HepG2 (cell line): ENCODE results near the gene RHBDD1. TPM values are rescaled to one million over a fixed set of nuclear protein-coding genes. Genes with fewer than 3 reads are reported as not detected.

Experiments
- ATAC-seq: fragments of 200-7000 bp; cut with Tn5 transposase; 3 replicates; pipeline ENCODE4 v1.9.1; 2020; ENCODE audit warnings: mild to moderate bottlenecking, moderate library complexity
- BruUV-seq: library from RNA; stranded (reverse); fragments of 400-500 nt; replicated peaks from 2 replicates; lab custom pipeline; 2021; lab: Mats Ljungman, UMichigan
- CTCF ChIA-PET: fragments of 300-600 bp; formaldehyde crosslinking; extraction: SDS; loops from one replicate; lab custom pipeline; 2021; ENCODE audit warnings: low total read pairs, inconsistent platforms, low intra/inter-chr PET ratio; lab: Yijun Ruan, JAX
- POLR2A ChIA-PET: fragments of 350-600 bp; sonication (Branson Sonifier 250); formaldehyde crosslinking; loops from one replicate; lab custom pipeline; 2020; ENCODE audit warnings: antibody characterized with exemption, inconsistent platforms; lab: Yijun Ruan, JAX
- DNase-seq: peaks from one replicate; pipeline ENCODE4 v3.0.0-alpha.2; 2015; ENCODE audit warnings: low spot score
- FAIRE-seq: peaks from 3 replicates; lab custom pipeline; 2011; peaks lifted over from hg19 to GRCh38; lab: Jason Lieb, UNC
- H2AFZ ChIP-seq: one replicate; pipeline ENCODE4 v1.6.1; 2011; ENCODE audit warnings: low read length, inconsistent platforms
- H3K27ac ChIP-seq: fragments of 300-600 bp; 3 replicates; pipeline ENCODE4 v1.8.0; 2011; ENCODE audit warnings: mixed run types, mild to moderate bottlenecking, mixed read lengths, low read length, inconsistent platforms; ENCODE audit not compliant: insufficient read depth; ENCODE audit errors: extremely low read length
- H3K27me3 ChIP-seq, 2 experiments: fragments of 200-600 bp in 1 of 2; 2 replicates in 1 of 2; 3 replicates in 1 of 2; pipeline versions ENCODE4 v1.6.0 to v1.8.0; 2011; ENCODE audit warnings: low read length in 2 of 2, mild to moderate bottlenecking in 2 of 2, moderate library complexity in 2 of 2, inconsistent platforms in 1 of 2; ENCODE audit not compliant: insufficient read depth in 2 of 2, control insufficient read depth in 1 of 2
- H3K36me3 ChIP-seq, 2 experiments: fragments of 200-600 bp in 1 of 2; replicated peaks in 1 of 2; 2 replicates in 1 of 2; 3 replicates in 1 of 2; pipeline versions ENCODE4 v1.5.1 to v1.8.0; 2011; ENCODE audit warnings: low read length in 2 of 2, inconsistent platforms in 1 of 2; ENCODE audit not compliant: insufficient read depth in 2 of 2, control insufficient read depth in 1 of 2
- H3K4me1 ChIP-seq: 2 replicates; pipeline ENCODE4 v1.5.1; 2012; ENCODE audit warnings: low read length, inconsistent platforms; ENCODE audit not compliant: insufficient read depth
- H3K4me2 ChIP-seq: 2 replicates; pipeline ENCODE4 v1.6.0; 2011; ENCODE audit warnings: low read depth, low read length, inconsistent platforms
- H3K4me3 ChIP-seq, 3 experiments: fragments of 200-600 bp in 1 of 3; sonication (generic), shearing (Covaris generic) in 1 of 3; replicated peaks in 1 of 3; 2 replicates each; pipeline ENCODE4 v1.5.1; 2011 to 2016; ENCODE audit warnings: low read length in 3 of 3, inconsistent platforms in 2 of 3, low read depth in 2 of 3, mild to moderate bottlenecking in 2 of 3, control low read depth in 1 of 3, mixed read lengths in 1 of 3; ENCODE audit not compliant: insufficient read depth in 1 of 3
- H3K79me2 ChIP-seq: one replicate; pipeline ENCODE4 v1.6.1; 2011; ENCODE audit warnings: low read length, inconsistent platforms; ENCODE audit not compliant: insufficient read depth
- H3K9ac ChIP-seq: 2 replicates; pipeline ENCODE4 v1.6.0; 2011; ENCODE audit warnings: mild to moderate bottlenecking, low read depth, low read length, inconsistent platforms; ENCODE audit not compliant: insufficient read depth
- H3K9me3 ChIP-seq: 2 replicates; pipeline ENCODE4 v1.5.1; 2012; ENCODE audit warnings: mild to moderate bottlenecking, low read length
- H4K20me1 ChIP-seq: 2 replicates; pipeline ENCODE4 v1.6.0; 2011; ENCODE audit warnings: inconsistent platforms, mild to moderate bottlenecking, low read length, moderate library complexity; ENCODE audit not compliant: insufficient read depth
- HMG20A ChIP-seq: IDR thresholded peaks from 2 replicates; pipeline ENCODE4 v1.6.1; 2016; ENCODE audit warnings: borderline replicate concordance
- MIER2 ChIP-seq: IDR thresholded peaks from 2 replicates; pipeline ENCODE4 v1.6.1; 2016; ENCODE audit warnings: missing biosample characterization, missing genetic modification reagents
- MLX ChIP-seq: IDR thresholded peaks from 2 replicates; pipeline ENCODE4 v1.6.1; 2016
- ZFP41 ChIP-seq: sonication (generic); formaldehyde crosslinking; IDR thresholded peaks from 2 replicates; pipeline ENCODE4 v1.4.0; 2020; ENCODE audit warnings: mild to moderate bottlenecking, missing genetic modification reagents, borderline replicate concordance
- ZFY ChIP-seq: sonication (generic); formaldehyde crosslinking; IDR thresholded peaks from 2 replicates; pipeline ENCODE4 v1.4.0; 2020; ENCODE audit warnings: missing genetic modification reagents
- ZNF281 ChIP-seq: sonication (generic); formaldehyde crosslinking; IDR thresholded peaks from 2 replicates; pipeline ENCODE4 v1.4.0; 2020; ENCODE audit warnings: missing genetic modification reagents, borderline replicate concordance
- ZNF513 ChIP-seq: sonication (generic); formaldehyde crosslinking; conservative IDR thresholded peaks from 2 replicates; pipeline ENCODE4 v1.5.0; 2020; ENCODE audit warnings: missing genetic modification reagents
- ZNF724P ChIP-seq: sonication (generic); formaldehyde crosslinking; IDR thresholded peaks from 2 replicates; pipeline ENCODE4 v1.8.0; 2022; ENCODE audit warnings: missing genetic modification reagents, borderline replicate concordance
- WGBS: methylation state at CpG from one replicate; pipeline ENCODE4 v1.1.6; 2017; ENCODE audit warnings: low lambda C conversion rate; 5-methylcytosine and 5-hydroxymethylcytosine counted together
- in situ Hi-C: cut with HindIII; loops from 2 replicates; pipeline ENCODE4 v1.10.0; 2017; ENCODE audit warnings: low pct_unique_long_range_greater_than_20kb; ENCODE audit not compliant: extremely low pct_ligation_motif_present
- intact Hi-C: fragments of 100-400 bp; cut with micrococcal nuclease; formaldehyde crosslinking; loops from one replicate; pipeline ENCODE4 v1.10.0; 2022; ENCODE audit not compliant: unreplicated experiment
- polyA plus RNA-seq, 8 experiments: library from polyadenylated mRNA; depleted of rRNA in 3 of 8; stranded (reverse) in 7 of 8; unstranded in 1 of 8; fragments of >200 nt; fragmentation: Illumina TruSeq in 4 of 8; extraction: Trizol in 4 of 8; gene quantifications; 2 replicates each; pipeline versions ENCODE4 v1.2.1 to v1.2.3, GENCODE V29; 2011 to 2016; ENCODE audit warnings: low read depth in 4 of 8, missing spikeins in 1 of 8, mixed read lengths in 1 of 8; ENCODE audit not compliant: insufficient read depth in 1 of 8
- total RNA-seq, 5 experiments: library from RNA; depleted of rRNA; stranded (reverse); fragments of >200 nt; fragmentation: Illumina TruSeq; extraction: Trizol; gene quantifications; 2 replicates each; pipeline ENCODE4 v1.2.3, GENCODE V29; 2016; ENCODE audit warnings: low read depth in 1 of 5

RHBDD1 gene
- total and polyA plus RNA-seq, 2 of the 13 experiments (the other 11 are each of a cell fraction or from before 2014, with no cell fraction given), result 8.2 to 9.5 TPM

- no TSS peak for BruUV-seq
- no peak for ATAC-seq
- H3K27ac ChIP-seq, result no peak overlapping the region
- no peaks in the 10 kb centered on the region for H4K20me1 ChIP-seq
- no peak for DNase-seq
- H3K4me2 ChIP-seq, result no peak overlapping the region
- TF ChIP-seq HMG20A (CRISPR knock-in tag), result no peak
- TF ChIP-seq ZFP41, result no peak
- TF ChIP-seq ZNF513 (CRISPR knock-in tag), result no peak
- TF ChIP-seq ZFY (CRISPR knock-in tag), result no peak
- TF ChIP-seq ZNF281, result no peak
- TF ChIP-seq MLX (CRISPR knock-in tag), result no peak
- no peak for TF ChIP-seq ZNF724P (CRISPR knock-in tag)
- TF ChIP-seq MIER2 (CRISPR knock-in tag), result no peak
- H3K36me3 ChIP-seq, result no peaks in the 10 kb centered on the region
- POLR2A ChIA-PET, result no interaction called here
- H3K9ac ChIP-seq, result no peak overlapping the region
- FAIRE-seq, result no peak
- H3K4me3 ChIP-seq, result no peak overlapping the region
- H3K27me3 ChIP-seq, result no peaks in the 10 kb centered on the region
- H2AFZ ChIP-seq, result no peak overlapping the region
- 71% methylated on average over 5 of the region's 5 CpGs for WGBS
- H3K4me1 ChIP-seq, result no peaks in the 10 kb centered on the region
- in situ Hi-C loops (no loop called here), intact Hi-C loops (no loop called here)
- H3K79me2 ChIP-seq, result no peaks in the 10 kb centered on the region
- H3K9me3 ChIP-seq, result no peaks in the 10 kb centered on the region
- CTCF ChIA-PET, result no interaction called here
Observed at GRCh38 chr2:226850024-226850423, 14.2 kb downstream of the RHBDD1 start.
